NCI-H2196 treated with DMSO at 0.1 percent for 48 hours (cell line): ENCODE results near the gene ZNF275.
A peak's percentile ranks its signal among the peaks of the same experiment; 100 is the strongest.
"Not testable (repeated sequence)": the region's sequence is repeated elsewhere in the genome, so short reads cannot be mapped to it uniquely, and the experiment has no call there.

Experiments
- DNase-seq: peaks from one replicate; lab custom pipeline; 2025; ENCODE audit not compliant: unreplicated experiment; lab: John Stamatoyannopoulos, UW

ZNF275 gene

DNA sequence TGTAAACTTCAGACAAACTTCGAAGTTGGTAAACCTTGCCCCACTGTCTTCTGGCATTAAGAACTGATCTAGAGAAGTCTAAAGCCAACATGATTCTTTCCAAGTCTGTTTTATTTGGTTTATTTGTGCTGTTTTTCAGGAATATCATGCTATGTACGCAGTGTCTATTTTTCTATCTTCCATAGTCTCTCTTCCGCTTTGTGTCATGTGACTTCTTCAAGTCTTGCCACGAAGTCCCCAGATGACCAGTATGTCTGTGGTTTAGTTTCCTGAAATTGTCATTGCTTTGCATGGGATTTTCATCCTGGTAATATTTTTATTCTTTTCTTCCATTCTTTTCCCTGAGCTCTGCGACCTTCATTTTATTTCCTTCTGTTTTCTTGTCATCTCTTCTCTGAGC lies 52.1 kb downstream of the ZNF275 start:
- DNase-seq = no peak

GRCh38 chrX:153387345-153387744 lies 53.4 kb downstream of the ZNF275 start:
- DNase-seq = no peak

- no peak for DNase-seq
These were observed 54.2 kb downstream of the ZNF275 start for GRCh38 chrX:153387987-153388721.

DNA sequence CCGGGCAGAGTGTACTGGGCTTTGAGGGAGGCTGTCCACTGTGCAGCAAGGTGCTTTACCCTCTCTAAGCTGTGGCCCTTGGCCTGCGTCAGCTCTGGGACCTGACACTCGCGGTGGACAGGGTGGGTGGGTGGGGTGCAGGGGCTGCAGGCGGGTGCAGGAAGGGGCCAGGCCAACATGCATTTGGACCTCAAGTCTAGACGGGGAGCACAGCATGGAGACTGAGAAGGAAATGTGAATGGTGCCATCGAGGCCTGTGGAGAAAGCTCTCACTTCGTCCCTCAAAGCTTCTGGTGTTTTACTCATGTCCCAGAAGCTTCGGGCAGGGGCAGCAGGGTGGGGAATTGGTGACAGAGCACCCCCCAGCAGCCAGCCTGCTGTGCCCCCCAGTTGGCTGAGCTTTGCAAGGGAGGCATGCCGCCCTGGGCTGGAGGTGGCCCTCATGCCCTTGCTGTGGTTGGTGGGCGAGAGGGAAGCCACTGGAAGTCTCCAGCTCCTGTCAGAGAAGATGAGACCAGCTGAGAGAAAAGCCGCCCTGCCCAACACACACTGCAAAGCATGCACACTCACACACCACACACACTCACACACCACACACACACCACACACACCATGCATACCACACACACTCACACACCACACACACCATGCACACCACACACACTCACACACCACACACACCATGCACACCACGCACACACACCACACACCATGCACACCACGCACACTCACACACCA lies 54.9 kb downstream of the ZNF275 start:
- DNase-seq = no peak

- not testable (repeated sequence) for DNase-seq
These were observed 55.5 kb downstream of the ZNF275 start for GRCh38 chrX:153389460-153389768.

DNA sequence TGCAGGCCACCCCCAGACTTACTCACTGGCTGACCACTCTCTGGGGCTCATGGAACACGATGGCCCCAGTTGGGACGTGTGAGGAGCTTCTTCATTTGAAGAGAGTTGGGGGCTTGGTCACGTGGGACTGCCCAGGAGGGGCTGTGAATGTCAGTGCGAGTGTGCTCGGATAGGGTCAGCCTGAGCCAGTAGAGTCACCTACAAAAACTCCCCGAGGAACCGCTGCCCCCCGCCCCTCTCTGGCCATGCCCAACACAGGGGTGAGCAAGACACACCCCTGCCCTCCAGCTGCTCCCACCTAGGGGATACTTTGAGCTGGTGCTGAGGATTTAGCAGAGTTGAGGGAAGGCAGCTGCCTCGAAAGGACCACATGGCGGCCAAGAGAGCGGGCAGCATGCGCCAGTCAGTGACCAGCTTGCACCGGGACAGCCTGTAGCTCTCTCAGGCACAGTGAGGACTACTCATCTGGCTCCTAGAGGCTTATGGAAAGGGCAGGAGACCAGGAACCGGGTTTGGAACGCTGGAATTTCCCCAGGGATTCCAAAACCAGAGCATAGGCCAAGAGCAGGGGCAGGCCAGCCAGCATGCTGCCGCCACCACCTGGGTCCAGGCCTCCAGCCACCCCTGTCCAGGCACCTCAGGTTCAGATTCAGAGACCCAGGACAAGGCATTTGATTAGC lies 58.8 kb downstream of the ZNF275 start:
- DNase-seq = no peak

DNA sequence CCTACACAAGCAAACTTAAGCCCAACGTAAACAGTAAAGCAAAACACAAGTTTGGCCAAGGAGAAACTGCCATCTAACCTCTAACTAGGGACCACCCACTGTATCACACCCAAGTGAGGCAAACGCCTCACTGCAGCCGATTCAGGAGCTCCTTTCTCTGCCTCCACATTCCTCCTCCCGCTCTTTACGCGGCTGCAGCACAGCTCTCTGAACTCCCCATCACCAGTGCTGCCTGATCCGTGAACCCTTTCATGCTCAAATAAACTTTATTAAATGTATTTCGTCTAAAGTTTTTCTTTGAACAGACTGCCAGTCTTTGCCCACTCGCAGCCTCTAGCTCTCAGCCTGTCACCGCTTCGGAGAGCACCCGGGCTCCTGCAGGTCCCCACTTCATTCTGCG lies 60.7 kb downstream of the ZNF275 start:
- DNase-seq = no peak

DNA sequence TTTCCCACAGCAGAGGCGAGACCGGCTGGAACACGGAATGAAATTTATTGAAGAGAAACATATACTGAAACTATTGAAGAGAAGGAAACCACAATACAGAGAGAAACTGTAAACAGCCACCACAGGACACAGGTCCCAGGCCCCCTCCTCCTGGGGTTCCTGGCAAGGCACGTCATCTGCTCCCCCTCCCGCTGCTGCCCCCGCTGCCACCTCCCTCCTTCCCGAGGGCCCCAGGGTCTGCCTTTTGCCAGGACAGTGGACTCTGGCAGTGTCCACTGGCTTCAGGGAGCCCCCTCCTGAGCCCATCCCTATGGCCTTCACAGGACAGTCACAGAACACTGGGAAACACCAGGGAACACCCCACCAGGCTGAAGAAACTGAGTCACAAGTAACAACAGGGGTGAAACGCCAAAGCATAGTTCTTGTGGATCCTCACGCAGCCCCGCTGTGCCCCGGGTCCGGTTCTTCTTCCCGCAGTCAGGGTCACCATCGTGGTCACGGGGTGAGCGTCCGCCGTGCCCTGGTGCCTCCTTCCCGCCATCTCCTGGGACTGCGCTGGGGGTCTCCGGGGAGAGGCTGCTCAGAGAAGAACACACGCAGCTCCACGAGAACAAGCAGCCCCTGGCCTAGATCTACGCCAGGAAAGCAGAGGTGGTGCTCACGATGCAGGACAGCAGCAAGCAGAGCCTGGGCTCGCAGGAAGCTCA lies 61.8 kb downstream of the ZNF275 start:
- no peak for DNase-seq

- no peak for DNase-seq
These were observed 62.6 kb downstream of the ZNF275 start for GRCh38 chrX:153396320-153397195.

DNA sequence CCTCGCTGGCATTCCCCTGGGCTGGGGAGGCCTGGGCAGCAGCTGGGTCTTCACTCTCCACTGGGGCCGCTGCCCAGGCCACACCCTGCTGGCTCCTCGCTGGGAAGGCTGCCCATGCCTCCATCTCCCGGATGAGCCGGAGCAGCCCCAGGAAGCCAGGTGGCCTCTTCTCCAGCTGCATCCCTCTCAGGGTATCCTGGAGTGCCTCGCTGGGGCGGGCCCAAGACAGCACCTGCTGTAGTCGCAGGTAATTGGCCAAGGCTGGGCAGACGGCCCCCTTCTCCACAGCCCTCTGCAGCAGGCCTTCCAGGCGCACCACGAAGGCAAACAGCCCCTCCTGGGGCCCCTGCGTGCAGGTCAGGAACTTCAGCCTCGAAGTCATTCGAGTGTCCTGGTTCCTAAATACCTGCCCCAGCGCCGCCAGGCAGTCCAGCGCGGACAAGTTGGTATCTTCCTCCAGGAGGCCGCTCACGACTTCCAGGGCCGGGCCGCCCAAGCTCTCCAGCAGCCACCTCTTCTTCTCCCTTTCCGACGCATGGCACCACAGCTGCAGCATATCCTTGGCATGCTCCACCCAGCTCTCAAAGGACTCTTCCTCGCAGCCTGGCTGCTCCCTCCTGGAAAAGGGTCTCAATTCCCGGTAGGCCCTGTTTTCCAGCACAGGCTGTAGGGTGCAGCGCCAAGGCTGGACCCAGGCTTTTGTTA lies 63.5 kb downstream of the ZNF275 start:
- peak; percentile 5 for DNase-seq

GRCh38 chrX:153398275-153398960 lies 64.5 kb downstream of the ZNF275 start:
- no peak for DNase-seq

GRCh38 chrX:153400146-153401132 lies 66.5 kb downstream of the ZNF275 start:
- no peak for DNase-seq

- DNase-seq = no peak
These were observed 67.3 kb downstream of the ZNF275 start, which contains the start of gene PNMA6E for GRCh38 chrX:153401133-153401764. PNMA6E (minus strand) TSS chrX:153401350; CDS start chrX:153398849, 2,501 bp downstream.
